Measurements from ENCODE around the gene PRRC2A.

Gene PRRC2A

GRCh38 chr6:31633447-31633846 is 12.9 kb downstream of the PRRC2A start:
- no peak for DNase-seq (ENCODE audit: low read depth)
- no peak for TF ChIP-seq CTCF (IDR thresholded peaks at IDR 0.05; ENCODE audit: low read depth, low read length, missing control alignments)
- H3K4me3 ChIP-seq (ENCODE audit: low read depth, low read length): no peak overlapping the region

- TF ChIP-seq CTCF (IDR thresholded peaks at IDR 0.05; ENCODE audit: low read depth, low read length, missing control alignments): no peak
- H3K4me3 ChIP-seq (ENCODE audit: low read depth, low read length): no peak overlapping the region
- DNase-seq (ENCODE audit: low read depth): no peak
Observed at GRCh38 chr6:31634131-31634530, 13.6 kb downstream of the PRRC2A start.

GRCh38 chr6:31634969-31635575 is 14.6 kb downstream of the PRRC2A start:
- H3K4me3 ChIP-seq (ENCODE audit: low read depth, low read length): no peak overlapping the region
- no peak for TF ChIP-seq CTCF (IDR thresholded peaks at IDR 0.05; ENCODE audit: low read depth, low read length, missing control alignments)
- DNase-seq (ENCODE audit: low read depth): no peak

- TF ChIP-seq CTCF (IDR thresholded peaks at IDR 0.05; ENCODE audit: low read depth, low read length, missing control alignments): no peak
- H3K4me3 ChIP-seq (ENCODE audit: low read depth, low read length): no peak overlapping the region
- DNase-seq (ENCODE audit: low read depth): no peak
Observed at GRCh38 chr6:31636698-31637596, 16.4 kb downstream of the PRRC2A start.

GRCh38 chr6:31639043-31639442 is 18.5 kb downstream of the PRRC2A start:
- no peak overlapping the region for H3K4me3 ChIP-seq (ENCODE audit: low read depth, low read length)
- TF ChIP-seq CTCF (IDR thresholded peaks at IDR 0.05; ENCODE audit: low read depth, low read length, missing control alignments): no peak
- no peak for DNase-seq (ENCODE audit: low read depth)

- no peak for DNase-seq (ENCODE audit: low read depth)
- no peak for TF ChIP-seq CTCF (IDR thresholded peaks at IDR 0.05; ENCODE audit: low read depth, low read length, missing control alignments)
- no peak overlapping the region for H3K4me3 ChIP-seq (ENCODE audit: low read depth, low read length)
Observed at GRCh38 chr6:31639449-31639861, 18.9 kb downstream of the PRRC2A start.

Data from GM12864 (cell line).